Cardiac septum (tissue), 1 donor: Measurements from ENCODE around the gene DOK1. TPM values are rescaled to one million over a fixed set of nuclear protein-coding genes. Genes with fewer than 3 reads are reported as not detected.

Experiments
- DNase-seq: peaks from one replicate; pipeline ENCODE4 v3.0.0-alpha.2; 2020; ENCODE audit warnings: low spot score
- intact Hi-C: fragments of 100-400 bp; cut with DNase I; formaldehyde crosslinking; loops from one replicate; pipeline ENCODE4 v1.14.0; 2022
- total RNA-seq: library from RNA; stranded (reverse); fragmentation: NEBNext Ultra II Directional; extraction: Animal tissue kit (Norgen Biotek cat#: 25700); gene quantifications from one replicate; pipeline ENCODE4 v1.2.1, GENCODE V29; 2021
- donor health status: DM: no; HTN: no; CAD: no.

Gene DOK1
- total RNA-seq, 1 donor from 2014 or later = 3.9 TPM

- no peak for DNase-seq
- intact Hi-C loops = loop anchor here (10.0 kb wide), 1 partner anchor 714 kb away; the partner anchor contains the start of gene STAMBP
Measured at GRCh38 chr2:74538881-74539339, 15.6 kb upstream of the DOK1 start.

GRCh38 chr2:74540291-74540690 is 14.2 kb upstream of the DOK1 start:
- intact Hi-C loops = no loop called here
- DNase-seq = no peak

- intact Hi-C loops = no loop called here
- peak; percentile 33 for DNase-seq
Measured at GRCh38 chr2:74542978-74543377, 11.5 kb upstream of the DOK1 start.

- intact Hi-C loops = no loop called here
- DNase-seq = peak; percentile 10
Measured at GRCh38 chr2:74544634-74545033, 9.9 kb upstream of the DOK1 start.

- intact Hi-C loops = no loop called here
Measured at GRCh38 chr2:74546004-74546403, 8.5 kb upstream of the DOK1 start.

GRCh38 chr2:74548285-74548899 is 6.1 kb upstream of the DOK1 start:
- intact Hi-C loops = loop anchor here (2.0 kb wide), 1 partner anchor 18 kb away; no protein-coding TSS in a partner anchor
- DNase-seq = peak; percentile 26

More at GRCh38 chr2:74546004-74546403, 8.5 kb upstream of the DOK1 start:
- DNase-seq = peak; percentile 14

- intact Hi-C loops = loop anchor here (2.0 kb wide), 1 partner anchor 18 kb away; no protein-coding TSS in a partner anchor
- peak; percentile 84 for DNase-seq
Measured at GRCh38 chr2:74548900-74549826, 5.4 kb upstream of the DOK1 start.

GRCh38 chr2:74550231-74550630 is 4.3 kb upstream of the DOK1 start:
- DNase-seq = peak; percentile 38
- intact Hi-C loops = no loop called here

GRCh38 chr2:74551530-74551929 is 3.0 kb upstream of the DOK1 start:
- intact Hi-C loops = no loop called here
- peak; percentile 15 for DNase-seq

- peak; percentile 69 for DNase-seq
- intact Hi-C loops = no loop called here
Measured at GRCh38 chr2:74551942-74552913, 2.3 kb upstream of the DOK1 start.

- DNase-seq = peak; percentile 64
- intact Hi-C loops = no loop called here
Measured at GRCh38 chr2:74552914-74553811, 1.4 kb upstream of the DOK1 start.

GRCh38 chr2:74554820-74555531 is 456 bp downstream of the DOK1 start:
- DNase-seq = peak; percentile 83
- intact Hi-C loops = loop anchor here (1.0 kb wide), 1 partner anchor 26 kb away; the partner anchor contains the start of genes AUP1 and HTRA2

GRCh38 chr2:74555610-74556103 is 1.1 kb downstream of the DOK1 start:
- intact Hi-C loops = no loop called here
- DNase-seq = no peak

- intact Hi-C loops = no loop called here
- no peak for DNase-seq
Measured at GRCh38 chr2:74556159-74556558, 1.6 kb downstream of the DOK1 start.

GRCh38 chr2:74556831-74557370 is 2.4 kb downstream of the DOK1 start:
- intact Hi-C loops = no loop called here
- no peak for DNase-seq

- no peak for DNase-seq
- intact Hi-C loops = no loop called here
Measured at GRCh38 chr2:74558284-74559230, 4.0 kb downstream of the DOK1 start.
